ENCODE data around the gene STXBP4. TPM values are rescaled to one million over a fixed set of nuclear protein-coding genes. Genes with fewer than 3 reads are reported as not detected.

STXBP4 gene
- total RNA-seq, result 10 to 100 TPM in 4 of 6 donors, 1 to 10 TPM in 2; 9.1 to 24.7 (median 11.9) TPM

- H3K4me1 ChIP-seq, result peaks cover 10 to 34% (median 14%) of the 10 kb centered on the region in 4 donors
- peak within 1 kb of the TSS; percentile 81 to 91 (median 86) for H3K27ac ChIP-seq
- no peaks in the 10 kb centered on the region for H3K9me3 ChIP-seq
- 0 to 1% methylated on average over 25 to 47 of the region's 57 CpGs for WGBS, 2 donors
- DNase-seq, result peak; percentile 95 to 96
- H3K36me3 ChIP-seq, result peaks cover 7 to 14% (median 11%) of the 10 kb centered on the region in 4 donors
- peak; percentile 70 to 88 for TF ChIP-seq POLR2AphosphoS5 (IDR thresholded peaks at IDR 0.05)
- TF ChIP-seq EP300 (IDR thresholded peaks at IDR 0.05), result peak in 1 of 4 donors; percentile 13
- TF ChIP-seq CTCF (IDR thresholded peaks at IDR 0.05), result peak in 5 of 6 experiments; percentile 26 to 44 (median 30)
- TF ChIP-seq POLR2A (IDR thresholded peaks at IDR 0.05), result peak in 3 of 4 donors; percentile 35 to 83 (median 67)
- H3K27me3 ChIP-seq, result no peaks in the 10 kb centered on the region
- H3K4me3 ChIP-seq, result peak within 1 kb of the TSS; percentile 89 to 97 (median 92)
- ATAC-seq (ENCODE audit: low FRiP score in 2 of 2), result peak; percentile 97 to 99
Measured at GRCh38 chr17:54968262-54968987, at the start of gene STXBP4, which contains the start of gene COX11. Gene STXBP4, plus strand, starts transcription at chr17:54968765. Its CDS starts 17,455 bp downstream, at chr17:54986220. Gene COX11, minus strand, starts transcription at chr17:54968654. Its CDS starts 8 bp downstream, at chr17:54968646.

- no peak for DNase-seq
- Histone ChIP-seq H3K4me1 (no peaks in the 10 kb centered on the region), H3K27me3 (no peaks in the 10 kb centered on the region)
Measured at GRCh38 chr17:54919425-54919824, 49.1 kb upstream of the STXBP4 start.

GRCh38 chr17:54920819-54921218 is 47.7 kb upstream of the STXBP4 start:
- ATAC-seq (ENCODE audit: low FRiP score in 2 of 2), result no peak
- H3K36me3 ChIP-seq, result peaks cover 0 to 19% (median 8%) of the 10 kb centered on the region in 4 donors
- 79 to 96% methylated on average over 6 of the region's 6 CpGs for WGBS, 2 donors
- H3K4me1 ChIP-seq, result no peaks in the 10 kb centered on the region
- H3K27me3 ChIP-seq, result no peaks in the 10 kb centered on the region
- no peak for DNase-seq
- no peak overlapping the region for H3K4me3 ChIP-seq
- no peaks in the 10 kb centered on the region for H3K9me3 ChIP-seq
- TF ChIP-seq POLR2AphosphoS5 (IDR thresholded peaks at IDR 0.05) (no peak), EP300 (IDR thresholded peaks at IDR 0.05) (no peak), CTCF (IDR thresholded peaks at IDR 0.05) (no peak), POLR2A (IDR thresholded peaks at IDR 0.05) (no peak)
- H3K27ac ChIP-seq, result no peak overlapping the region

More at GRCh38 chr17:54919425-54919824, 49.1 kb upstream of the STXBP4 start:
- no peaks in the 10 kb centered on the region for H3K9me3 ChIP-seq
- no peak for ATAC-seq (ENCODE audit: low FRiP score in 2 of 2)
- H3K36me3 ChIP-seq, result peaks cover 0 to 30% (median 11%) of the 10 kb centered on the region in 4 donors
- no peak overlapping the region for H3K4me3 ChIP-seq
- TF ChIP-seq POLR2A (IDR thresholded peaks at IDR 0.05) (no peak), CTCF (IDR thresholded peaks at IDR 0.05) (no peak), EP300 (IDR thresholded peaks at IDR 0.05) (no peak), POLR2AphosphoS5 (IDR thresholded peaks at IDR 0.05) (no peak)
- H3K27ac ChIP-seq, result no peak overlapping the region

- H3K27ac ChIP-seq, result no peak overlapping the region
- no peaks in the 10 kb centered on the region for H3K27me3 ChIP-seq
- DNase-seq, result no peak
- TF ChIP-seq POLR2AphosphoS5 (IDR thresholded peaks at IDR 0.05) (no peak), CTCF (IDR thresholded peaks at IDR 0.05) (no peak), EP300 (IDR thresholded peaks at IDR 0.05) (no peak), POLR2A (IDR thresholded peaks at IDR 0.05) (no peak)
- no peak for ATAC-seq (ENCODE audit: low FRiP score in 2 of 2)
- H3K36me3 ChIP-seq, result peaks cover 0 to 8% (median 2%) of the 10 kb centered on the region in 4 donors
- 95% methylated on average over 5 of the region's 5 CpGs for WGBS, 2 donors
- no peaks in the 10 kb centered on the region for H3K4me1 ChIP-seq
- H3K9me3 ChIP-seq, result no peaks in the 10 kb centered on the region
- no peak overlapping the region for H3K4me3 ChIP-seq
Measured at GRCh38 chr17:54924405-54924804, 44.2 kb upstream of the STXBP4 start.
